Measurements from ENCODE around the gene RTP5. TPM values are rescaled to one million over a fixed set of nuclear protein-coding genes. Genes with fewer than 3 reads are reported as not detected.

The RTP5 gene
- total RNA-seq, 1 experiment from 2014 or later, result not detected

DNA sequence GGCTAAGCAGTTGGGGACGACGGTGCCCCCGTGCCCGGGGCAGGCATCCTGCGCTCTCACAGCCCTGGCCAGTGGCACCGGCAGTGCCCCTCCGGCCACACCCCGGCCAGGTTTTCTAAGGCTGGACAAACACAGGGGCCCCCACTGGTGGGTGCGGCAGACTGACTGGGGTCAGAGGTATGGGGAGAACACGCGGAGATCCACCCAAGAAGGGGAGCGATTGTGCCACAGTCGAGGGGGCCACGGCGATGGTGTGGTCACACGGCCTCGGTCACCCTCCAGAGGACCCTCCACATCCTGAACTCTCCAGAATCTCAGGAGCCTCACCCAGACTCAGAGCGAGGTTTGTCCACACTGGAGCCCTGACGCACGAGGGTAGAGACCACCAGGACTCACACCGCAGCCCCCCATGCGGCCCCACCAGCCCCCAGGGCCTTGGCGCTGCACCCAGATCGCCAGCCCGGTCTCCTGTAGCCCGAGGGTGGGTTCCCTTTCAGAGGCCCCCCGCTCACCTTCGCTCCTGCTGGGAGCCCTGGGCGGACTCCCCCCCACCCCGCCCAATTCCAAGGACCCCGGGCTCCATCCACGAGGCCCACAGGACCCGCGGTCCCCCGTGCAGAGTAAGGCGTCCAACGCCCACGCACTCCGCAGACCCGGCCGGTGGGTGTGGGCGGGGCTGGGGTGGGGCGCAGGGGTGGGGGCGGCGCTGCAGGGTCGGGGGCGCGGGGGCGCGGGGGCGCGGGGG lies 26.0 kb upstream of the RTP5 start:
- no peak for DNase-seq (ENCODE audit: low read depth)

DNA sequence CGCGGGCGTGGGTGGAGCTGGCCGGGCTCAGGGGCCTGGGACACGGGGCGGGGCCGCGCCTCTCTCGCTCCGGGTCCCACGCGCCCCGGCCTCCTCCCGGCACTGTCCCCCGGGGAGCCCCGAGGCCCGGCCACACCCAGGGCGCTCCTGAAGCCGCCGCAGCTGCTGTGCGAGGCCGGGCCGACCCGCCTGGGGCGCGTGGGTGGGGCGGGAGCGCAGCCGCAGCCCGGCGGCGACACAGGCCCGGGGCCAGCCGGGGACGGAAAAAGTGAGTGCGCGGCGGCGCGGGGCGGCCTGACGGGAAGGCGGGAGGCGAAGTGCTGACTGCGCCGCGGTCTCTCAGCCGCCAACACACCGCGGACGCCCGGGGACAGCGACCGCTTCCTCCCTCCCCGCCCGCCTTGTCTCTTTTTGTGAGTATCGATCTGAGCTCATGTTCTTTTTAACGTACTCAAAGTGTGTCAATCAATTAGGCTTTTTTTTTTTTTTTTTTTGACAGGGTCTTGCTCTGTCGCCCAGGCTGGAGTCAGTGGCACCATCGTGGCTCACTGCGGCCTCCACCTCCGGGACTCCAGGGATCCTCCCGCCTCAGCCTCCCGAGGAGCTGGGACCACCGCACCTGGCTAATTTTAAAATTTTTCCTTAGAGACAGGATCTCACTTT lies 25.3 kb upstream of the RTP5 start:
- DNase-seq (ENCODE audit: low read depth), result no peak

- DNase-seq (ENCODE audit: low read depth), result no peak
These were observed 24.5 kb upstream of the RTP5 start for GRCh38 chr2:241844831-241845578.

DNA sequence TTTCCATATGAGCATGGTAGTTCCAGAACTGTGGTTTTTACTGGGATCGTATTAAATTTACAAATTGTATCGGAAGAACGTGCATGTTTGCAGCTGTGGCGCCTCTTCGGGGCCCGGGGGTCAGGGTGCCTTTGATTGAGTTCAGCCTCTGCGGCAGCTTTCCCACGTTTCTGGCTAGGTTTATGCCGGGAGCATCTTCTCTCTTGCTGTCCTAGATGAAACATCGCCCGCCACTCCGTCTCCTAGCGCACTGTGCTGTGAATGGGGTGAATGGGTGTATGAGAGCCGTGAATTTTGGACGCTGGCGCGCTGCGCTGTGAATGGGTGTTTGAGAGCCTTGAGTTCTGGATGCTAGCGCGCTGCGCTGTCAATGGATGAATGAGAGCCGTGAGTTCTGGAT lies 23.1 kb upstream of the RTP5 start:
- no peak for DNase-seq (ENCODE audit: low read depth)

DNA sequence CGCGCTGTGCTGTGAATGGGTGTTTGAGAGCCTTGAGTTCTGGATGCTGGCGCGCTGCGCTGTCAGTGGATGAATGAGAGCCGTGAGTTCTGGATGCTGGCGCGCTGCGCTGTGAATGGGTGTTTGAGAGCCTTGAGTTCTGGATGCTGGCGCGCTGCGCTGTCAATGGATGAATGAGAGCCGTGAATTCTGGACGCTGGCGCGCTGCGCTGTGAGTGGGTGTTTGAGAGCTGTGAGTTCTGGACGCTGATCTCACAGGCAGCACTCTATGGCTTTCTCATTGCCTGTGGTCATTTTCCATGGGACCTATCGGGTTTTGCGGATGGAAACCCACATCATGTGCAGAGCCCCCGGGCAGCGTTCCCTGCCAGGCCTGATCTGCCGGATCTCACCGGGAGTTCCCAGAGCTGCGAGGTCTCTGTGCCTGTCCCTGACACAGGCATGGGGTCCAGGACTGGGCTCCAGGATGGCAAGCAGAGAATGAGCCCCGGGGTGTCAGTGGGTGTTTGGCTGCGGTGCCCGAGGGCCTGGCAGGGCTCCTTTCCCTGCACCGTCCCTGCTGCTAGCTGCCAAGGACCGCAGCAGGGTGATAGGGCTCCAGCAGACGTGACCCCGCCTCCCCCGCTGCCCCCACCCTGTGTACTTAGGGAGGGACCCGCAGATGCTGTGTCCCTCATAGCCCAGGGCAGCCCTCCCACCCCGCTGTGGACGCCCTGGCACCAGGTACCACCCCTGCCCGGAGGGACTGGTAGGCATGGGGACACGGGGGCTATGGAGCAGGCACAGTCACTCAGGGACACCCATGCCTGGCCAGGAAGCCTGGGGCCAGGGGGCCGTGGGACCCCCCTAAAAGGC lies 20.5 kb upstream of the RTP5 start:
- DNase-seq (ENCODE audit: low read depth), result no peak

- DNase-seq (ENCODE audit: low read depth), result no peak
These were observed 19.6 kb upstream of the RTP5 start for GRCh38 chr2:241849616-241850543.

- no peak for DNase-seq (ENCODE audit: low read depth)
These were observed 18.8 kb upstream of the RTP5 start for GRCh38 chr2:241850544-241851324.

- DNase-seq (ENCODE audit: low read depth), result no peak
These were observed 18.0 kb upstream of the RTP5 start for GRCh38 chr2:241851325-241852115.

GRCh38 chr2:241852116-241852980 lies 17.2 kb upstream of the RTP5 start:
- DNase-seq (ENCODE audit: low read depth), result no peak

DNA sequence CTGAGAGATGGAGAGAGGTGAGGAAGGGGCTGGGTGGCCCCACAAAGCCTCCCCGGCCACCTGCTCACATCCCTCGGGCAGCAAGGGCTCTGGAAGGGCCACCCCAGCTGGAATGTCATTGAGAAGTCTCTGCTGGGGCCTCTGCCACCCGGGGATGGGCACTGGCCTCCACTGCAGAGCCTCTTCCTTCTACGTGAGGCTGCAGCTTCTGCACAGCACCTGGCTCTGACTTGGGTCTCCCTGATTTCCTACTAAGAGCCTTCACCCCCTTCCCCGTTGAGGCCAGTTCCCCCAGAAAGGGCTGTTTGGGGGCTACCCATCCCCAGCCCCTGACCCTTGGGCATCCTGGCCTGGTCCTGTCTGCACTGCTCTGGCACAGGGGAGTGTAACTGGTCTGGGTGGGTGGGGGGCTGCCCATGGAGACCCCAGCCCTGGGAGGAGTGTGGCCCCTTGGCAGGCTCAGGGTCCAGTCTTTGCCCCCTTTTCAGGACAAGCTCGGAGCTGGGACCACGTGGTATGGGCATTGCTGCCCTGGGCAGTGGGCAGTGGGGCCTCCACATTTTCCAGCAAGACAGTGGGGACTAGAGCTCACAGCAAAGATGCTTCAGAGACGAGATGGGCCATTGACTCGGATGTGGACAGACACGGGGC lies 16.4 kb upstream of the RTP5 start:
- no peak for DNase-seq (ENCODE audit: low read depth)

DNA sequence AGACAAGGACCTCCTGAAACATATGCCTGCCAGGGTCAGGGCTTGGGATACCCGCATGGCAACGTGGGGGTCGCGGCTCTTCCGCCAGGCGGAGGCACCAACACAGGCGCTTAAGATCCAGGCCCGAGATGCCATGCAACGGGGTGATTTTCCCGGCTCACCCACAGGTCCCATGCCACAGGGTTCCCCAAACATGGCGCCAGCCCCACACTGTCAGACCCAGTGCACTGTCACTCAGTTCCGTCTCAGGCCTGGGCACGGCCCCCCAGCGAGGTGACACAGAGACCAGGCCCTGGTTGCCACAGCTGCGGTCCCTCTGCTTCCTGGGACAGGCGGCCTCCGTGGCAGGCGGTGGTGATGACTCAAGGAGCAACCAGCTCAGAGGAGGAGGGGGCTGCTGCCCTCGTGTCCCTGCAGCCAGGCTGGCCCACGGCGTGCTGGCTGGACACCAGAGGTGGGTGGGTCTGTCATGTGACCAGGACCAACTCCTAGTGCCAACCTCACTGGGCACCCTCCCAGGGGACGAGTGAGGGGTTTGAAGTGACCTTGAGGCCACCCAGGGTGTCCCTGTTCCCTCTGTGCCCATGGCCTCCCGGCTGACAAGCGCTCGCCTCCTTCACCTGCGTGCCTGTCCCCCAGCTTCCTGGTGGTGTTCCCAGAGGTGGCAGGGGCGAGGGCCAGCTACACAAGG lies 15.7 kb upstream of the RTP5 start:
- peak; percentile 29 for DNase-seq (ENCODE audit: low read depth)

- DNase-seq (ENCODE audit: low read depth), result no peak
These were observed 14.9 kb upstream of the RTP5 start for GRCh38 chr2:241854342-241855244.

GRCh38 chr2:241855245-241855887 lies 14.2 kb upstream of the RTP5 start:
- DNase-seq (ENCODE audit: low read depth), result no peak

DNA sequence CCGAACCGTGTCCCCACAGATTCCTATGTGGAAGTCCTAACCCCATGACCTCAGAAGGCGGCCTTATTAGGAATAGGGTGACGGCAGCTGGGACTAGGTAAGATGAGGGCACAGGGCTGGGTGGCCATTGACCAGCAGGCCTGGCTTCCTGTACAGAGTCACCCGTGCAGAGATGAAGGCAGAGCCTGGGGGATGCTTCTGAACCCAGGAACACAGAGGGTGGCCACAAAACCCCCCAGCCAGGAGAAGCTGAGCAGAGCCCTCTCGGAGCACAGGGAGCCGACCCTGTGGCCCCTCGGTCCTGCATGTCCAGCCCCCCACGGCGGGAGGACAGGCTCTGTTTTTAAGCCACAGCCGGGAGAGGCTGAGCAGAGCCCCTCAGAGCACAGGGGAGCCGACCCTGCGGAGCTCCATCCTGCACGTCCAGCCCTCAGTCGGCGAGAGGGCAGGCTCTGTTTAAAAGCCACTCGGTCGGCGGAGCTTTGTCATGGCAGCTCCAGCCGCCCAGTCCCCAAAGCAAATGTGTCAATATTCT lies 13.6 kb upstream of the RTP5 start:
- no peak for DNase-seq (ENCODE audit: low read depth)

- DNase-seq (ENCODE audit: low read depth), result no peak
These were observed 12.4 kb upstream of the RTP5 start for GRCh38 chr2:241857041-241857541.

Data from LHCN-M2 (cell line).